ENCODE measurements around the gene PANK4. TPM values are rescaled to one million over a fixed set of nuclear protein-coding genes. Genes with fewer than 3 reads are reported as not detected.

Gene PANK4
- total RNA-seq, 2 donors from 2014 or later, result 13.7 to 31.3 TPM

GRCh38 chr1:2506007-2506860 lies 20.2 kb downstream of the PANK4 start:
- H3K27me3 ChIP-seq, result peaks cover 0 to 4% of the 10 kb centered on the region in 2 donors
- WGBS, 2 donors, result 51 to 58% methylated on average over 6 to 29 of the region's 30 CpGs
- H3K4me1 ChIP-seq, result no peaks in the 10 kb centered on the region
- H3K4me3 ChIP-seq, result no peak overlapping the region
- TF ChIP-seq CTCF (IDR thresholded peaks at IDR 0.05) (no peak), POLR2A (IDR thresholded peaks at IDR 0.05) (no peak)
- H3K9me3 ChIP-seq, result no peaks in the 10 kb centered on the region
- intact Hi-C loops (cut with DNase I), result no loop called here
- H3K36me3 ChIP-seq (replicated peaks in 1 of 2; ENCODE audit: insufficient read depth in 1 of 2, low read depth in 2 of 2), result peaks cover 14% of the 10 kb centered on the region in 2 donors
- ATAC-seq (no peak), DNase-seq (no peak)
- H3K27ac ChIP-seq, result no peak overlapping the region

- Histone ChIP-seq H3K4me3 (no peak overlapping the region), H3K27ac (no peak overlapping the region), H3K36me3 (replicated peaks in 1 of 2; ENCODE audit: insufficient read depth in 1 of 2, low read depth in 2 of 2) (peaks cover 9% of the 10 kb centered on the region in 2 donors), H3K4me1 (no peaks in the 10 kb centered on the region), H3K27me3 (peaks cover 0 to 4% of the 10 kb centered on the region in 2 donors), H3K9me3 (no peaks in the 10 kb centered on the region)
- intact Hi-C loops (cut with DNase I), result no loop called here
- no peak for TF ChIP-seq POLR2A (IDR thresholded peaks at IDR 0.05)
- no peak for TF ChIP-seq CTCF (IDR thresholded peaks at IDR 0.05)
- WGBS, 2 donors, result 16 to 48% methylated on average over 11 to 21 of the region's 21 CpGs
- DNase-seq (no peak), ATAC-seq (no peak)
These were observed 20.9 kb downstream of the PANK4 start for GRCh38 chr1:2505461-2505994.

GRCh38 chr1:2504949-2505272 lies 21.5 kb downstream of the PANK4 start:
- Histone ChIP-seq H3K9me3 (no peaks in the 10 kb centered on the region), H3K4me1 (no peaks in the 10 kb centered on the region), H3K27me3 (peaks cover 0 to 4% of the 10 kb centered on the region in 2 donors), H3K4me3 (no peak overlapping the region), H3K27ac (no peak overlapping the region), H3K36me3 (replicated peaks in 1 of 2; ENCODE audit: insufficient read depth in 1 of 2, low read depth in 2 of 2) (peaks cover 3 to 5% of the 10 kb centered on the region in 2 donors)
- DNase-seq (no peak), ATAC-seq (no peak)
- WGBS, 2 donors, result 40% methylated on average over 21 of the region's 22 CpGs; no CpG with 5 or more reads in 1 of the 2 donors
- intact Hi-C loops (cut with DNase I), result no loop called here
- TF ChIP-seq POLR2A (IDR thresholded peaks at IDR 0.05) (no peak), CTCF (IDR thresholded peaks at IDR 0.05) (no peak)

DNA sequence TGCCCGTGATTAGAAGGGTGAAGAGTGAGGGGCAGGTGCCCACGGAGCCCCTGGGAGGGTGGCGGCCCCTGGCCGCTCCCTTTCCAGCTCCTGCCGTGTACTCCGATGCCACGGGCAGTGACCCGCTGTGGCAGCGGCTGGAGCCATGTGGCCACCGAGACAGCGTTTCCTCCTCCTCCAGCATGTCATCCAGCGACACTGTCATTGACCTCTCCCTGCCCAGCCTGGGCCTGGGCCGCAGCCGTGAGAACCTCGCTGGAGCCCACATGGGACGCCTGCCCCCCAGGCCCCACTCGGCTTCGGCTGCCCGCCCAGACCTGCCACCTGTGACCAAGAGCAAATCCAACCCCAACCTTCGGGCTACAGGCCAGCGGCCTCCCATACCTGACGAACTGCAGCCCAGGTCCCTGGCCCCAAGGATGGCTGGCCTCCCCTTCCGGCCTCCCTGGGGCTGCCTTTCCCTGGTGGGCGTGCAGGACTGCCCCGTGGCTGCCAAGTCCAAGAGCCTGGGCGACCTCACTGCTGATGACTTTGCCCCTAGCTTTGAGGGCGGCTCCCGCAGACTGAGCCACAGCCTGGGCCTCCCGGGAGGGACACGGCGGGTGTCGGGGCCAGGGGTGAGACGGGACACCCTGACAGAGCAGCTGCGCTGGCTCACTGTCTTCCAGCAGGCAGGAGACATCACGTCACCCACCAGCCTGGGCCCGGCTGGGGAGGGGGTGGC lies 22.0 kb downstream of the PANK4 start:
- TF ChIP-seq CTCF (IDR thresholded peaks at IDR 0.05) (no peak), POLR2A (IDR thresholded peaks at IDR 0.05) (no peak)
- H3K36me3 ChIP-seq (replicated peaks in 1 of 2; ENCODE audit: insufficient read depth in 1 of 2, low read depth in 2 of 2), result peaks cover 0 to 4% of the 10 kb centered on the region in 2 donors
- no peak overlapping the region for H3K27ac ChIP-seq
- no peaks in the 10 kb centered on the region for H3K9me3 ChIP-seq
- H3K4me3 ChIP-seq, result no peak overlapping the region
- H3K4me1 ChIP-seq, result no peaks in the 10 kb centered on the region
- intact Hi-C loops (cut with DNase I), result no loop called here
- ATAC-seq (no peak), DNase-seq (no peak)
- WGBS, 2 donors, result 58 to 62% methylated on average over 28 to 30 of the region's 36 CpGs
- H3K27me3 ChIP-seq, result peaks cover 0 to 4% of the 10 kb centered on the region in 2 donors

Measured in body of pancreas (tissue), 4 donors.